GM12878 (cell line): ENCODE measurements around the gene ZNF436. TPM values are rescaled to one million over a fixed set of nuclear protein-coding genes. Genes with fewer than 3 reads are reported as not detected.

Experiments used
- ATAC-seq: fragments of 200-7000 bp; cut with Tn5 transposase; 3 replicates; pipeline ENCODE4 v1.9.1; 2020; ENCODE audit warnings: mild to moderate bottlenecking, moderate library complexity
- BruUV-seq: library from RNA; stranded (reverse); fragments of 400-500 nt; replicated peaks from 2 replicates; lab custom pipeline; 2021; lab: Mats Ljungman, UMichigan
- CTCF ChIA-PET: fragments of 300-600 bp; sonication (Branson Sonifier 250); formaldehyde crosslinking; extraction: SDS; loops from one replicate; lab custom pipeline; 2021; ENCODE audit warnings: inconsistent platforms; lab: Yijun Ruan, JAX
- POLR2A ChIA-PET: fragments of 350-600 bp; formaldehyde crosslinking; extraction: SDS; loops from one replicate; lab custom pipeline; 2021; ENCODE audit warnings: inconsistent platforms; lab: Charles Lee
- RAD21 ChIA-PET: fragments of 300-600 bp; sonication (Branson Sonifier 250); formaldehyde crosslinking; loops from one replicate; lab custom pipeline; 2023; ENCODE audit warnings: antibody characterized with exemption; ENCODE audit not compliant: unreplicated experiment; lab: Charles Lee
- SMC1A ChIA-PET: fragments of 300-600 bp; sonication (Branson Sonifier 250); formaldehyde crosslinking; loops from one replicate; lab custom pipeline; 2023; ENCODE audit not compliant: unreplicated experiment, uncharacterized antibody; lab: Charles Lee
- DNase-seq: peaks from one replicate; pipeline ENCODE4 v3.0.0-alpha.2; 2011; ENCODE audit warnings: low read depth, low spot score
- FAIRE-seq: peaks from 3 replicates; lab custom pipeline; 2011; peaks lifted over from hg19 to GRCh38; lab: Jason Lieb, UNC
- H2AFZ ChIP-seq: 2 replicates; pipeline ENCODE4 v1.6.0; 2011; ENCODE audit warnings: low read depth, low read length, control low read depth; ENCODE audit not compliant: control insufficient read depth
- H3K27ac ChIP-seq: 2 replicates; pipeline ENCODE4 v1.5.1; 2011; ENCODE audit warnings: control low read depth; ENCODE audit not compliant: control insufficient read depth, insufficient read depth
- H3K27me3 ChIP-seq, 2 experiments: replicated peaks in 1 of 2; 2 replicates each; pipeline versions ENCODE4 v1.6.0 to v1.6.1; 2011; ENCODE audit warnings: low read length in 1 of 2; ENCODE audit not compliant: control insufficient read depth in 2 of 2, insufficient read depth in 2 of 2
- H3K36me3 ChIP-seq, 2 experiments: 2 replicates each; pipeline ENCODE4 v1.5.1; 2011; ENCODE audit warnings: low read length in 1 of 2; ENCODE audit not compliant: control insufficient read depth in 2 of 2, insufficient read depth in 2 of 2
- H3K4me1 ChIP-seq: 2 replicates; pipeline ENCODE4 v1.6.1; 2011; ENCODE audit warnings: mild to moderate bottlenecking, low read length, moderate library complexity, mixed read lengths; ENCODE audit not compliant: control insufficient read depth, insufficient read depth
- H3K4me2 ChIP-seq: 2 replicates; pipeline ENCODE4 v1.6.0; 2011; ENCODE audit warnings: control low read depth; ENCODE audit not compliant: control insufficient read depth, insufficient read depth
- H3K4me3 ChIP-seq: fragments of 200-600 bp; sonication (generic); 2 replicates; pipeline ENCODE4 v1.5.1; 2016
- H3K79me2 ChIP-seq: 2 replicates; pipeline ENCODE4 v1.6.0; 2011; ENCODE audit warnings: low read length; ENCODE audit not compliant: control insufficient read depth, insufficient read depth
- H3K9ac ChIP-seq: 2 replicates; pipeline ENCODE4 v1.8.0; 2011; ENCODE audit warnings: low read length, control low read depth, mixed read lengths; ENCODE audit not compliant: control insufficient read depth, insufficient read depth
- H3K9me3 ChIP-seq: replicated peaks from 3 replicates; pipeline ENCODE4 v1.5.1; 2011; ENCODE audit warnings: mild to moderate bottlenecking, low read length; ENCODE audit not compliant: control insufficient read depth, insufficient read depth
- H4K20me1 ChIP-seq: 2 replicates; pipeline ENCODE4 v1.6.0; 2011; ENCODE audit not compliant: control insufficient read depth, insufficient read depth
- CHD2 ChIP-seq: IDR thresholded peaks from 2 replicates; pipeline ENCODE4 v1.6.1; 2011; ENCODE audit warnings: low read depth, low read length, improper control_type of control experiment, borderline replicate concordance
- GATAD2B ChIP-seq: fragments of 450-650 bp; conservative IDR thresholded peaks from 2 replicates; pipeline ENCODE4 v1.6.1; 2017; ENCODE audit warnings: low read depth, mild to moderate bottlenecking, moderate library complexity
- NRF1 ChIP-seq: conservative IDR thresholded peaks from 2 replicates; pipeline ENCODE4 v1.6.1; 2011; ENCODE audit warnings: mild to moderate bottlenecking, low read depth, low read length, improper control_type of control experiment
- PBX3 ChIP-seq: IDR thresholded peaks from 2 replicates; pipeline ENCODE4 v1.6.1; 2011; ENCODE audit warnings: mild to moderate bottlenecking, low read depth, low read length, moderate library complexity; ENCODE audit not compliant: insufficient replicate concordance
- PKNOX1 ChIP-seq: fragments of 450-650 bp; IDR thresholded peaks from 2 replicates; pipeline ENCODE4 v1.6.1; 2016; ENCODE audit warnings: mild to moderate bottlenecking
- POLR2AphosphoS2 ChIP-seq: IDR thresholded peaks from 2 replicates; pipeline ENCODE4 v1.6.1; 2011; ENCODE audit warnings: low read depth, mild to moderate bottlenecking, low read length, improper control_type of control experiment, moderate library complexity
- RFX5 ChIP-seq: IDR thresholded peaks from 2 replicates; pipeline ENCODE4 v1.6.1; 2011; ENCODE audit warnings: low read depth, low read length, improper control_type of control experiment
- SMARCA5 ChIP-seq: fragments of 450-650 bp; IDR thresholded peaks from 2 replicates; pipeline ENCODE4 v1.6.1; 2017; ENCODE audit warnings: mild to moderate bottlenecking
- SRF ChIP-seq, 2 experiments: IDR thresholded peaks; 2 replicates each; pipeline ENCODE4 v1.6.1; 2011; ENCODE audit warnings: low read depth in 2 of 2, low read length in 2 of 2, mild to moderate bottlenecking in 1 of 2, moderate library complexity in 1 of 2
- ZNF24 ChIP-seq: fragments of 450-650 bp; IDR thresholded peaks from 2 replicates; pipeline ENCODE4 v1.6.1; 2017; ENCODE audit warnings: antibody characterized with exemption, mild to moderate bottlenecking
- ZNF687 ChIP-seq: fragments of 450-650 bp; IDR thresholded peaks from 2 replicates; pipeline ENCODE4 v1.6.1; 2017; ENCODE audit warnings: mild to moderate bottlenecking, moderate library complexity
- WGBS: methylation state at CpG from one replicate; pipeline ENCODE4 v1.1.6; 2016; ENCODE audit warnings: low lambda C conversion rate; ENCODE audit not compliant: insufficient replicate concordance, insufficient coverage; ENCODE audit errors: missing lambda C conversion rate; 5-methylcytosine and 5-hydroxymethylcytosine counted together
- in situ Hi-C: fragments of 300-500 bp; cut with MboI; formaldehyde crosslinking; loops from 9 replicates; pipeline ENCODE4 v1.14.3; 2018; ENCODE audit warnings: mixed read lengths
- intact Hi-C: fragments of 100-400 bp; cut with micrococcal nuclease; formaldehyde crosslinking; loops from one replicate; pipeline ENCODE4 v1.14.2; 2022; ENCODE audit not compliant: unreplicated experiment
- polyA plus RNA-seq, 11 experiments: library from polyadenylated mRNA; depleted of rRNA in 4 of 11; unstranded in 6 of 11; stranded (reverse) in 5 of 11; fragments of >200 nt; fragmentation: Nextera tagmentation in 4 of 11; fragmentation: Illumina TruSeq in 1 of 11; extraction: Ambion mirVana in 4 of 11; extraction: Trizol in 1 of 11; gene quantifications; 1 replicate in 1 of 11; 2 replicates in 10 of 11; pipeline versions ENCODE4 v1.2.1 to v1.2.3, GENCODE V29; 2011 to 2016; ENCODE audit warnings: inconsistent platforms in 2 of 11, missing spikeins in 2 of 11, low read depth in 1 of 11
- total RNA-seq, 4 experiments: library from RNA; depleted of rRNA in 3 of 4; stranded (reverse); fragments of >200 nt in 3 of 4; fragmentation: Illumina TruSeq in 1 of 4; extraction: Trizol in 1 of 4; gene quantifications; 2 replicates each; pipeline versions ENCODE4 v1.2.1 to v1.2.3, GENCODE V29; 2013 to 2021

Gene ZNF436
- total and polyA plus RNA-seq, 10 of the 15 experiments (the other 5 are each of a cell fraction or from before 2014, with no cell fraction given) = 0.85 to 4.7 (median 3.0) TPM

GRCh38 chr1:23343221-23344110 is 26.2 kb downstream of the ZNF436 start:
- H3K4me1 ChIP-seq = peaks cover 3% of the 10 kb centered on the region; the same call in 1 of the 2 replicates
- no peaks in the 10 kb centered on the region for H3K27me3 ChIP-seq
- peak; percentile 42 for ATAC-seq
- H3K4me2 ChIP-seq = peak overlapping the region; percentile 78
- FAIRE-seq = no peak
- H3K79me2 ChIP-seq = peaks cover 56% of the 10 kb centered on the region
- DNase-seq = no peak
- ChIA-PET RAD21 (interaction anchor here (0.9 to 2.3 kb wide), 4 partner anchors 24 to 188 kb away, joined by 3 to 34 read pairs (median 5); partner anchors contain the start of genes E2F2 and ZNF436), SMC1A (interaction anchor here (1.2 to 1.6 kb wide), 2 partner anchors 25 kb away, joined by 4 to 17 read pairs; partner anchors contain the start of gene ZNF436), CTCF (interaction anchor here (0.7 to 3.0 kb wide), 6 partner anchors 19 to 862 kb away, joined by 3 to 23 read pairs (median 4); partner anchors contain the start of gene ZNF436), POLR2A (interaction anchor here (0.6 to 2.4 kb wide), 7 partner anchors 13 to 325 kb away, joined by 3 to 68 read pairs (median 4); partner anchors contain the start of genes KDM1A and ZNF436)
- H3K4me3 ChIP-seq = peak overlapping the region; percentile 84
- intact Hi-C loops (loop anchor here (1.0 to 5.0 kb wide), 3 partner anchors 25 to 184 kb away; no protein-coding TSS in a partner anchor), in situ Hi-C loops (no loop called here)
- no TSS peak for BruUV-seq
- WGBS = under 1% methylated on average over 37 of the region's 66 CpGs
- H3K27ac ChIP-seq = peak overlapping the region; percentile 92
- no peaks in the 10 kb centered on the region for H3K9me3 ChIP-seq
- peaks cover 16% of the 10 kb centered on the region; the same call in 1 of the 2 replicates for H4K20me1 ChIP-seq
- H2AFZ ChIP-seq = no peak overlapping the region
- peak overlapping the region; percentile 87 for H3K9ac ChIP-seq
- H3K36me3 ChIP-seq = no peaks in the 10 kb centered on the region; a peak in 1 of 4 replicates
- TF ChIP-seq SMARCA5 (0 out of 2 replicates have a peak, but pooled peaks have one; percentile 42), ZNF24 (0 out of 2 replicates have a peak, but pooled peaks have one; percentile 37), GATAD2B (no peak), PBX3 (no peak), RFX5 (no peak), ZNF687 (0 out of 2 replicates have a peak, but pooled peaks have one; percentile 32), POLR2AphosphoS2 (no peak), CHD2 (no peak), NRF1 (no peak), PKNOX1 (no peak), SRF (IDR thresholded peaks at IDR 0.05; ENCODE audit: low read depth in 2 of 2, low read length in 2 of 2) (no peak)
